Liver (tissue), 3 donors: ENCODE data around the gene PPY.

Source experiments
- ATF3 ChIP-seq: IDR thresholded peaks from 2 replicates; pipeline ENCODE4 v1.6.1; 2016; ENCODE audit warnings: antibody characterized with exemption
- CTCF ChIP-seq: fragments of 150-350 bp; IDR thresholded peaks from 2 replicates; pipeline ENCODE4 v1.5.1; 2017; ENCODE audit warnings: improper control_type of control experiment, low read depth, low read length; ENCODE audit not compliant: missing input control
- EGR1 ChIP-seq, 2 donors: IDR thresholded peaks; 2 replicates each; pipeline ENCODE4 v1.6.1; 2016 to 2018; ENCODE audit warnings: antibody characterized with exemption in 2 of 2, low read depth in 2 of 2
- GABPA ChIP-seq, 2 donors: IDR thresholded peaks in 1 of 2; conservative IDR thresholded peaks in 1 of 2; 2 replicates each; pipeline ENCODE4 v1.6.1; 2016; ENCODE audit warnings: antibody characterized with exemption in 2 of 2, mild to moderate bottlenecking in 1 of 2, moderate library complexity in 1 of 2
- MAX ChIP-seq: IDR thresholded peaks from 2 replicates; pipeline ENCODE4 v1.6.1; 2016; ENCODE audit warnings: antibody characterized with exemption
- NR2F2 ChIP-seq: IDR thresholded peaks from 2 replicates; pipeline ENCODE4 v1.6.1; 2016; ENCODE audit warnings: antibody characterized with exemption
- RAD21 ChIP-seq, 2 donors: IDR thresholded peaks; 2 replicates each; pipeline ENCODE4 v1.6.1; 2016; ENCODE audit warnings: antibody characterized with exemption in 2 of 2, mild to moderate bottlenecking in 2 of 2
- REST ChIP-seq: IDR thresholded peaks from 2 replicates; pipeline ENCODE4 v1.6.1; 2016; ENCODE audit warnings: antibody characterized with exemption, mild to moderate bottlenecking
- SP1 ChIP-seq: IDR thresholded peaks from 2 replicates; pipeline ENCODE4 v1.6.1; 2018; ENCODE audit warnings: antibody characterized with exemption, mild to moderate bottlenecking
- YY1 ChIP-seq: IDR thresholded peaks from 2 replicates; pipeline ENCODE4 v1.6.1; 2016; ENCODE audit warnings: antibody characterized with exemption, mild to moderate bottlenecking
- ZBTB33 ChIP-seq: IDR thresholded peaks from 2 replicates; pipeline ENCODE4 v1.6.1; 2016; ENCODE audit warnings: antibody characterized with exemption
- donor health status: healthy.
- donor health status: healthy.

GRCh38 chr17:43966276-43966675 lies 24.0 kb upstream of the PPY start:
- TF ChIP-seq CTCF (no peak), MAX (no peak), SP1 (no peak), REST (no peak), GABPA (IDR thresholded peaks at IDR 0.05 in 1 of 2, conservative IDR thresholded peaks at IDR 0.05 in 1 of 2) (no peak), NR2F2 (no peak), YY1 (no peak), RAD21 (IDR thresholded peaks at IDR 0.05) (no peak), EGR1 (IDR thresholded peaks at IDR 0.05; ENCODE audit: low read depth in 2 of 2) (no peak), ZBTB33 (no peak), ATF3 (no peak)
